GM13977 (cell line): ENCODE measurements around the gene DNAH2.

ENCODE experiments used
- DNase-seq: peaks from one replicate; pipeline ENCODE4 v3.0.0; 2012; ENCODE audit warnings: low spot score
- in situ Hi-C: fragments of 300-500 bp; cut with MboI; formaldehyde crosslinking; loops from one replicate; pipeline ENCODE4 v1.12.0; 2022; ENCODE audit warnings: low sequenced_read_pairs, low pct_unique_long_range_greater_than_20kb, mixed read lengths, inconsistent platforms; ENCODE audit not compliant: unreplicated experiment
- TF ChIP-seq, protein P1 (sequence below): IDR thresholded peaks from 2 replicates; pipeline ENCODE4 v1.5.1; 2012; ENCODE audit warnings: mild to moderate bottlenecking, control low read depth; ENCODE audit not compliant: insufficient read depth; ENCODE audit errors: extremely low read depth, missing control alignments

Gene DNAH2

DNA sequence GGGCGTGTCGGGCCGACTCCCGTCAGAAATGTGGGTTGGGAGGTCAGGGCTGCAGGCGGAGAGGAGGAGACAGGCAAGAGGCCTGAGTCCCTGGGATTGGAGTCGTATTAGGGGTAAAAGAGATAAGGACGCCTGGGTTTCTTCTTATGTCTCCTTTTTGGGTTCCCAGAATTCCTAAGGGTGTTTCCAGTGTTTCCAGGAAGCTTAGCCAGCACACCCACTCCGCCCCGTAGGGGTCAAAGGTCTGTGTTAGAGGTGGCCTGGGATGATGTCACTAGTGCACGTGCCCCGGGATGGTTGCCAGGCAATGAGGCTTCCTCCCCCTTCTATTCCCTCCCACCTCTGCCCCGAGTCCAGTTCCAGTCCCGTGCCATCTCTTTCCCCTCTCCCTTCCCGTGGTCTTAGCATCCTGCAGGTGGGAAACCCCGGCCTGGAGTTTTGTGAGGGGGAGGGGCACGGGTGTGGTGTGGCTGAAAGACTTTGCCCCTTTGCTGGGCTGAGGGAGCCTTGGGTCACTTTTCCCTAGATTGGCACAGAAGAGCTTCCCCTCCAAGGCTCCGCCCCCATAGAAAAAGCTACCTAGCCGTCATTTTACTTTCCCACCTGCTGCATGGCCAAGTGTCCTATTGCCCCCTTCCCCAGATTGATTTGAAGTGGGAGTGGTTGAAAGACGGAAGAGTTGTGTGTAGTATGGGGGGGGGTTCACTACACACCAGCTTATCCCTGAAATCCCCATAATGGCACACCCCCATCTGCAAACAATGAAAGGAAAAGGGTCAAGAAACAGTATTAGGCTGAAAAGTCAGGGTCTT is 119.3 kb downstream of the DNAH2 start:
- in situ Hi-C loops: no loop called here
- TF ChIP-seq, protein P1, sequence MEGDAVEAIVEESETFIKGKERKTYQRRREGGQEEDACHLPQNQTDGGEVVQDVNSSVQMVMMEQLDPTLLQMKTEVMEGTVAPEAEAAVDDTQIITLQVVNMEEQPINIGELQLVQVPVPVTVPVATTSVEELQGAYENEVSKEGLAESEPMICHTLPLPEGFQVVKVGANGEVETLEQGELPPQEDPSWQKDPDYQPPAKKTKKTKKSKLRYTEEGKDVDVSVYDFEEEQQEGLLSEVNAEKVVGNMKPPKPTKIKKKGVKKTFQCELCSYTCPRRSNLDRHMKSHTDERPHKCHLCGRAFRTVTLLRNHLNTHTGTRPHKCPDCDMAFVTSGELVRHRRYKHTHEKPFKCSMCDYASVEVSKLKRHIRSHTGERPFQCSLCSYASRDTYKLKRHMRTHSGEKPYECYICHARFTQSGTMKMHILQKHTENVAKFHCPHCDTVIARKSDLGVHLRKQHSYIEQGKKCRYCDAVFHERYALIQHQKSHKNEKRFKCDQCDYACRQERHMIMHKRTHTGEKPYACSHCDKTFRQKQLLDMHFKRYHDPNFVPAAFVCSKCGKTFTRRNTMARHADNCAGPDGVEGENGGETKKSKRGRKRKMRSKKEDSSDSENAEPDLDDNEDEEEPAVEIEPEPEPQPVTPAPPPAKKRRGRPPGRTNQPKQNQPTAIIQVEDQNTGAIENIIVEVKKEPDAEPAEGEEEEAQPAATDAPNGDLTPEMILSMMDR: no peak
- peak; percentile 55 for DNase-seq

DNA sequence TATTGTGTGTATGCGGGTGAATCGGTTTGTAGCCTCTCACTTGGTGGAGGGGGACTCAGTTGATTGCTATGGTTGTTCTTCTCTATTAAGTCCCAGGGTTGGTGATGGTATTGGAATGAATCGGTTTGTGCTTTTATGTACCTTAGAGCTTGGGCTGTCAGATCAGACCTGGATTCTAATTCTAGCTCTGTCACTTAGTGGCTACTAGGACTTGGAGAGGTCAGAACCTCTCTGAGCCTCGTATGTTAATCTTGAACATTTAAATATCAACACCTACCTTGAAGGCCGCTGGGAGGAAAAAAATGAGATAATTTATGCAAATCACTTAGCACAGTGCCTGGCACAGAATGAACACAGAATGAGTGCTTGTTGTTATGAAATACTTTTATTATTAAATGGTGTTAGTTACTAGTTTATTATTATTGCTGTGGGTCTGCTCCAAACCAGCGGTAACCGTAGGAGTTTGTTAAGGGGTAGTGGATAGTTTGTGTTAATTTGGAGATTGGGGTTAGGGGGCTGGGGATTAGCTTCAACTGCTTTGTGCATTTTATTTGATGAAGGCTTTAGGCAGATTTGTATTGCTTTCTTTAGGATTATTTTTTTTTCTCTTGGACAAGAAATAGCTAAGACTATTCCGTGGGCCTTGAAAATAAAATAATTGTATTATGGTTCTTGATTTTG is 120.0 kb downstream of the DNAH2 start:
- DNase-seq: no peak
- in situ Hi-C loops: no loop called here
- TF ChIP-seq, protein P1: no peak

GRCh38 chr17:7838090-7839075 is 120.8 kb downstream of the DNAH2 start:
- TF ChIP-seq, protein P1: no peak
- in situ Hi-C loops: no loop called here
- DNase-seq: no peak

GRCh38 chr17:7839190-7839875 is 121.8 kb downstream of the DNAH2 start:
- TF ChIP-seq, protein P1: no peak
- DNase-seq: no peak
- in situ Hi-C loops: no loop called here

GRCh38 chr17:7839876-7840261 is 122.3 kb downstream of the DNAH2 start:
- TF ChIP-seq, protein P1: no peak
- in situ Hi-C loops: no loop called here
- no peak for DNase-seq
